HepG2 (cell line): ENCODE measurements around the gene LEMD2. TPM values are rescaled to one million over a fixed set of nuclear protein-coding genes. Genes with fewer than 3 reads are reported as not detected.

Source experiments
- polyA plus RNA-seq, 8 experiments: library from polyadenylated mRNA; depleted of rRNA in 3 of 8; stranded (reverse) in 7 of 8; unstranded in 1 of 8; fragments of >200 nt; fragmentation: Illumina TruSeq in 4 of 8; extraction: Trizol in 4 of 8; gene quantifications; 2 replicates each; pipeline versions ENCODE4 v1.2.1 to v1.2.3, GENCODE V29; 2011 to 2016; ENCODE audit warnings: low read depth in 4 of 8, missing spikeins in 1 of 8, mixed read lengths in 1 of 8; ENCODE audit not compliant: insufficient read depth in 1 of 8
- total RNA-seq, 5 experiments: library from RNA; depleted of rRNA; stranded (reverse); fragments of >200 nt; fragmentation: Illumina TruSeq; extraction: Trizol; gene quantifications; 2 replicates each; pipeline ENCODE4 v1.2.3, GENCODE V29; 2016; ENCODE audit warnings: low read depth in 1 of 5

Gene LEMD2
- total and polyA plus RNA-seq, 2 of the 13 experiments (the other 11 are each of a cell fraction or from before 2014, with no cell fraction given): 45.2 to 62.9 TPM

Other genes starting within 250 kb of the LEMD2 start
- gene BAK1, start 208.9 kb downstream of the LEMD2 start, total RNA-seq (2016; rRNA removed; fragmentation: Illumina TruSeq; extraction: Trizol): 23.8 and 25.9 TPM in 2 replicates
- gene BAK1, start 208.9 kb downstream of the LEMD2 start, polyA plus RNA-seq (2011; rRNA removed): 15.0 and 22.2 TPM in 2 replicates
- 3.4 and 3.8 TPM in 2 replicates for gene ITPR3, start 167.8 kb downstream of the LEMD2 start, total RNA-seq (2016; rRNA removed; fragmentation: Illumina TruSeq; extraction: Trizol)
- gene ITPR3, start 167.8 kb downstream of the LEMD2 start, polyA plus RNA-seq (2011; rRNA removed): 21.4 and 27.4 TPM in 2 replicates
- gene UQCC2, start 77.4 kb downstream of the LEMD2 start, total RNA-seq (2016; rRNA removed; fragmentation: Illumina TruSeq; extraction: Trizol): 238 and 273 TPM in 2 replicates
- gene UQCC2, start 77.4 kb downstream of the LEMD2 start, polyA plus RNA-seq (2011; rRNA removed): 82.4 and 83.3 TPM in 2 replicates
- gene IP6K3, start 42.2 kb downstream of the LEMD2 start, total RNA-seq (2016; rRNA removed; fragmentation: Illumina TruSeq; extraction: Trizol): 0.11 and 0.44 TPM in 2 replicates
- 0.18 and 0.48 TPM in 2 replicates for gene IP6K3, start 42.2 kb downstream of the LEMD2 start, polyA plus RNA-seq (2011; rRNA removed)
- not detected in 2 replicates for gene MLN, start 14.9 kb upstream of the LEMD2 start, total RNA-seq (2016; rRNA removed; fragmentation: Illumina TruSeq; extraction: Trizol)
- gene MLN, start 14.9 kb upstream of the LEMD2 start, polyA plus RNA-seq (2011; rRNA removed): not detected in 2 replicates